ENCODE results near the gene FIS1. TPM values are rescaled to one million over a fixed set of nuclear protein-coding genes. Genes with fewer than 3 reads are reported as not detected.

FIS1 gene
- polyA plus RNA-seq, 3 donors, result 148 to 176 (median 150) TPM

GRCh38 chr7:101235522-101235921 is 9.4 kb downstream of the FIS1 start:
- DNase-seq (ENCODE audit: low read depth in 3 of 3, low spot score in 2 of 3), result no peak

GRCh38 chr7:101235050-101235449 is 9.8 kb downstream of the FIS1 start:
- DNase-seq (ENCODE audit: low read depth in 3 of 3, low spot score in 2 of 3), result no peak

- DNase-seq (ENCODE audit: low read depth in 3 of 3, low spot score in 2 of 3), result no peak
Measured at GRCh38 chr7:101234636-101235035, 10.2 kb downstream of the FIS1 start.

GRCh38 chr7:101233907-101234547 is 10.9 kb downstream of the FIS1 start:
- DNase-seq (ENCODE audit: low read depth in 3 of 3, low spot score in 2 of 3), result no peak

- DNase-seq (ENCODE audit: low read depth in 3 of 3, low spot score in 2 of 3), result no peak
Measured at GRCh38 chr7:101232141-101232850, 12.6 kb downstream of the FIS1 start.

- DNase-seq (ENCODE audit: low read depth in 3 of 3, low spot score in 2 of 3), result no peak
Measured at GRCh38 chr7:101231644-101232043, 13.2 kb downstream of the FIS1 start.

GRCh38 chr7:101226721-101227120 is 18.2 kb downstream of the FIS1 start:
- DNase-seq (ENCODE audit: low read depth in 3 of 3, low spot score in 2 of 3), result no peak

- no peak for DNase-seq (ENCODE audit: low read depth in 3 of 3, low spot score in 2 of 3)
Measured at GRCh38 chr7:101225650-101226049, 19.2 kb downstream of the FIS1 start.

- no peak for DNase-seq (ENCODE audit: low read depth in 3 of 3, low spot score in 2 of 3)
Measured at GRCh38 chr7:101223528-101223927, 21.4 kb downstream of the FIS1 start.

- DNase-seq (ENCODE audit: low read depth in 3 of 3, low spot score in 2 of 3), result no peak
Measured at GRCh38 chr7:101222275-101222830, 22.5 kb downstream of the FIS1 start.

- no peak for DNase-seq (ENCODE audit: low read depth in 3 of 3, low spot score in 2 of 3)
Measured at GRCh38 chr7:101220295-101220694, 24.6 kb downstream of the FIS1 start.

- DNase-seq (ENCODE audit: low read depth in 3 of 3, low spot score in 2 of 3), result no peak
Measured at GRCh38 chr7:101218236-101219125, 26.4 kb downstream of the FIS1 start.

GRCh38 chr7:101217388-101218235 is 27.3 kb downstream of the FIS1 start, which contains the start of the genes PLOD3 and ZNHIT1:
PLOD3 (minus strand) TSS chr7:101217581; CDS start chr7:101217274, 307 bp downstream.
ZNHIT1 (plus strand) TSS chr7:101218165; CDS start chr7:101218196, 31 bp downstream.
- peak; percentile 94 to 99 (median 96) for DNase-seq (ENCODE audit: low read depth in 3 of 3, low spot score in 2 of 3)

- DNase-seq (ENCODE audit: low read depth in 3 of 3, low spot score in 2 of 3), result no peak
Measured at GRCh38 chr7:101216860-101217387, 28.0 kb downstream of the FIS1 start.

GRCh38 chr7:101216001-101216859 is 28.7 kb downstream of the FIS1 start:
- no peak for DNase-seq (ENCODE audit: low read depth in 3 of 3, low spot score in 2 of 3)

- no peak for DNase-seq (ENCODE audit: low read depth in 3 of 3, low spot score in 2 of 3)
Measured at GRCh38 chr7:101212014-101212413, 32.9 kb downstream of the FIS1 start.

GRCh38 chr7:101211501-101211900 is 33.4 kb downstream of the FIS1 start:
- no peak for DNase-seq (ENCODE audit: low read depth in 3 of 3, low spot score in 2 of 3)

GRCh38 chr7:101210143-101210542 is 34.7 kb downstream of the FIS1 start:
- no peak for DNase-seq (ENCODE audit: low read depth in 3 of 3, low spot score in 2 of 3)

GRCh38 chr7:101208794-101209193 is 36.1 kb downstream of the FIS1 start:
- no peak for DNase-seq (ENCODE audit: low read depth in 3 of 3, low spot score in 2 of 3)
